Endothelial cell (in vitro differentiated cells): Measurements from ENCODE around the gene ZNF501. TPM values are rescaled to one million over a fixed set of nuclear protein-coding genes. Genes with fewer than 3 reads are reported as not detected.

Experiments
- DNase-seq: peaks from one replicate; pipeline ENCODE4 v3.0.0; 2021; ENCODE audit warnings: low spot score
- H3K27ac Mint-ChIP-seq: one replicate; pipeline ENCODE4 v1.8.0; 2021; ENCODE audit warnings: mixed read lengths, inconsistent platforms; ENCODE audit not compliant: unreplicated experiment
- H3K27me3 Mint-ChIP-seq: one replicate; pipeline ENCODE4 v1.8.0; 2021; ENCODE audit warnings: mild to moderate bottlenecking, moderate library complexity, mixed read lengths, inconsistent platforms; ENCODE audit not compliant: unreplicated experiment
- H3K36me3 Mint-ChIP-seq: one replicate; pipeline ENCODE4 v1.8.0; 2021; ENCODE audit warnings: mild to moderate bottlenecking, low read depth, mixed read lengths, inconsistent platforms; ENCODE audit not compliant: unreplicated experiment
- H3K4me1 Mint-ChIP-seq: one replicate; pipeline ENCODE4 v1.8.0; 2021; ENCODE audit warnings: mild to moderate bottlenecking, mixed read lengths, inconsistent platforms; ENCODE audit not compliant: unreplicated experiment
- H3K4me3 Mint-ChIP-seq: one replicate; pipeline ENCODE4 v1.8.0; 2021; ENCODE audit warnings: mild to moderate bottlenecking, mixed read lengths, inconsistent platforms; ENCODE audit not compliant: unreplicated experiment
- H3K9me3 Mint-ChIP-seq: one replicate; pipeline ENCODE4 v1.8.0; 2021; ENCODE audit warnings: mixed read lengths, inconsistent platforms; ENCODE audit not compliant: unreplicated experiment
- CTCF ChIP-seq: fragments of 200-600 bp; sonication (generic); IDR thresholded peaks from one replicate; pipeline ENCODE4 v1.5.0; 2021; ENCODE audit warnings: antibody characterized with exemption; ENCODE audit not compliant: unreplicated experiment
- total RNA-seq: library from RNA; stranded (reverse); fragmentation: NEBNext Ultra II Directional; extraction: Animal tissue kit (Norgen Biotek cat#: 25700); gene quantifications from one replicate; pipeline ENCODE4 v1.2.1, GENCODE V29; 2021; ENCODE audit not compliant: unreplicated experiment

The ZNF501 gene
- total RNA-seq, 1 donor from 2014 or later, result 4.7 TPM

- no peak for DNase-seq
- Mint-ChIP-seq H3K9me3 (peaks cover 11% of the 10 kb centered on the region), H3K27ac (no peak overlapping the region), H3K4me1 (peaks cover 3% of the 10 kb centered on the region), H3K36me3 (peaks cover 22% of the 10 kb centered on the region), H3K4me3 (no peak overlapping the region), H3K27me3 (peaks cover 7% of the 10 kb centered on the region)
- TF ChIP-seq CTCF, result no peak
These were observed 41.5 kb upstream of the ZNF501 start for GRCh38 chr3:44687898-44688297.

DNA sequence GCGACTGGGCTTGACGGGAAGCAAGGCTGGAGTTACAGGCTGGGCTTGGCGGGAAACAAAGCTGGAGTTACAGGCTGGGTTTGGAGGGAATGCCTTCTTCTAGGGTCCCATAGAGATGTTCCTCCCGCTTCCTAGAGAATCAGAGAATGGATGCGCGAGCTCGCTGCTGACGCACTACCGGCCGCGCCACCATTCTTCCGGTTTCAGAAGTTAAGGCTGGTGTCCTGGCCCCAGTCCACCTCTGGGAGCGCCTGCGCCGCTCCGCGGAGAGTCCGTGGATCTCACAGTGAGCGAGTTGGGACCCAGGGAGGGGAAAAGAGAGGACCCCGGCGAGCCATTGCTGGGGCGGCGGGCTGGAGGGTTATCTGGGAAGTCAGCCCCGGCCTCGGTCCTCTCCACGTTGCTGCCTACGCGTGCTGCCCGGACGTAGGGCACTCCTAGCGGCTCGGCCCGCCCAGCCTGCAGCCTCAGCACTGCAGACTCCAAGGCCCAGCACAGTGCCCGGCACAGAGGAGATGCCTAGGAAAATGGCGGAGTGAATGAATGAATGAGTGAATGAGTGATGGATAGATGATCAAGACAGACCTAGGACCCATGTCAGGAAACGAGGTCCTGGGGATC lies 16.9 kb upstream of the ZNF501 start, which contains the start of gene ZNF502:
ZNF502 (plus strand) TSS at position 206 of the 621 bp plus-strand sequence. CDS start 7,602 bp downstream, outside the sequence.
- Mint-ChIP-seq H3K36me3 (peaks cover 33% of the 10 kb centered on the region), H3K4me3 (peak within 1 kb of the TSS; percentile 88), H3K9me3 (peaks cover 25% of the 10 kb centered on the region), H3K27ac (peak within 1 kb of the TSS; percentile 42), H3K4me1 (peaks cover 4% of the 10 kb centered on the region), H3K27me3 (peaks cover 3% of the 10 kb centered on the region)
- TF ChIP-seq CTCF, result no peak
- peak; percentile 48 for DNase-seq

DNA sequence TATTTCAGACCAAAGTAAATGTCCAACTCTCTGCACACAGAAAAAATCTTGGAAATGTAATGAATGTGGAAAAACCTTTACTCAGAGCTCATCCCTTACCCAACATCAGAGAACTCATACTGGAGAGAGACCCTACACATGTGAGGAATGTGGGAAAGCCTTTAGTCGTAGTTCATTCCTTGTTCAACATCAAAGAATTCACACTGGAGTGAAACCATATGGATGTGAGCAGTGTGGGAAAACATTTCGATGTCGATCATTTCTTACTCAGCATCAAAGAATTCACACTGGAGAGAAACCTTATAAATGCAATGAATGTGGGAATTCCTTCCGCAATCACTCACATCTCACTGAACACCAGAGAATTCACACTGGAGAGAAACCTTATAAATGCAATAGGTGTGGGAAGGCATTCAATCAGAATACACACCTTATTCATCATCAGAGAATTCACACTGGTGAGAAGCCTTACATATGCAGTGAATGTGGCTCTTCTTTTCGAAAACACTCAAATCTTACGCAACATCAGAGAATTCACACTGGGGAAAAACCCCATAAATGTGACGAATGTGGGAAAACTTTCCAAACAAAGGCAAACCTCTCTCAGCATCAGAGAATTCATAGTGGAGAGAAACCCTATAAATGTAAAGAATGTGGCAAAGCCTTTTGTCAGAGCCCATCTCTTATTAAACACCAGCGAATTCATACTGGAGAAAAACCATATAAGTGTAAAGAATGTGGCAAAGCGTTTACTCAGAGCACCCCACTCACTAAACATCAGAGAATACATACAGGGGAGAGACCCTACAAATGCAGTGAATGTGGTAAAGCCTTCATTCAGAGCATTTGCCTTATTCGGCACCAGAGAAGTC lies 8.0 kb upstream of the ZNF501 start:
- DNase-seq, result no peak
- Mint-ChIP-seq H3K27me3 (peaks cover 10% of the 10 kb centered on the region), H3K36me3 (peaks cover 79% of the 10 kb centered on the region), H3K4me3 (peak overlapping the region; percentile 76), H3K4me1 (no peaks in the 10 kb centered on the region), H3K27ac (no peak overlapping the region), H3K9me3 (peaks cover 56% of the 10 kb centered on the region)
- no peak for TF ChIP-seq CTCF

- DNase-seq, result no peak
- peaks cover 10% of the 10 kb centered on the region for H3K27me3 Mint-ChIP-seq
- no peaks in the 10 kb centered on the region for H3K4me1 Mint-ChIP-seq
- peaks cover 75% of the 10 kb centered on the region for H3K36me3 Mint-ChIP-seq
- H3K4me3 Mint-ChIP-seq, result no peak overlapping the region
- TF ChIP-seq CTCF, result no peak
- H3K27ac Mint-ChIP-seq, result no peak overlapping the region
- H3K9me3 Mint-ChIP-seq, result peaks cover 52% of the 10 kb centered on the region
These were observed 7.4 kb upstream of the ZNF501 start for GRCh38 chr3:44722103-44722401.

DNA sequence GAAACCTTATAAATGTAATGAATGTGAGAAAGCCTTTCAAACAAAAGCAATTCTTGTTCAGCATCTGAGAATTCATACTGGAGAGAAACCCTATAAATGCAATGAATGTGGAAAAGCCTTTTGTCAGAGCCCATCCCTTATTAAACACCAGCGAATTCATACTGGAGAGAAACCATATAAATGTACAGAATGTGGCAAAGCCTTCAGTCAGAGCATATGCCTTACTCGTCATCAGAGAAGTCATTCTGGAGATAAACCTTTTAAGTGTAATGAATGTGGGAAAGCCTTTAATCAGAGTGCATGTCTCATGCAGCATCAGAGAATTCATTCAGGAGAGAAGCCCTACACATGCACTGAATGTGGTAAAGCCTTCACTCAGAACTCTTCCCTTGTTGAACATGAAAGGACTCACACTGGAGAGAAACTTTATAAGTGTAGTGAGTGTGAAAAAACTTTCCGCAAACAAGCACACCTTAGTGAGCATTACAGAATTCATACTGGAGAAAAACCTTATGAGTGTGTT lies 5.3 kb downstream of the ZNF501 start:
- peak overlapping the region; percentile 68 for H3K4me3 Mint-ChIP-seq
- peaks cover 64% of the 10 kb centered on the region for H3K36me3 Mint-ChIP-seq
- no peaks in the 10 kb centered on the region for H3K27me3 Mint-ChIP-seq
- DNase-seq, result no peak
- TF ChIP-seq CTCF, result no peak
- H3K4me1 Mint-ChIP-seq, result no peaks in the 10 kb centered on the region
- no peak overlapping the region for H3K27ac Mint-ChIP-seq
- peaks cover 37% of the 10 kb centered on the region for H3K9me3 Mint-ChIP-seq
